GM23248 (cell line): Measurements from ENCODE around the gene ALG9.

Experiments used
- EZH2 ChIP-seq: fragments of 200-600 bp; sonication (generic); IDR thresholded peaks from 2 replicates; pipeline ENCODE4 v1.6.1; 2018; ENCODE audit warnings: antibody characterized with exemption, mild to moderate bottlenecking; ENCODE audit not compliant: insufficient read depth, poor library complexity, severe bottlenecking
- EZH2phosphoT487 ChIP-seq: fragments of 200-600 bp; sonication (generic); IDR thresholded peaks from 2 replicates; pipeline ENCODE4 v1.6.1; 2018; ENCODE audit warnings: antibody characterized with exemption, moderate library complexity, mild to moderate bottlenecking, low read depth; ENCODE audit not compliant: insufficient read depth

DNA sequence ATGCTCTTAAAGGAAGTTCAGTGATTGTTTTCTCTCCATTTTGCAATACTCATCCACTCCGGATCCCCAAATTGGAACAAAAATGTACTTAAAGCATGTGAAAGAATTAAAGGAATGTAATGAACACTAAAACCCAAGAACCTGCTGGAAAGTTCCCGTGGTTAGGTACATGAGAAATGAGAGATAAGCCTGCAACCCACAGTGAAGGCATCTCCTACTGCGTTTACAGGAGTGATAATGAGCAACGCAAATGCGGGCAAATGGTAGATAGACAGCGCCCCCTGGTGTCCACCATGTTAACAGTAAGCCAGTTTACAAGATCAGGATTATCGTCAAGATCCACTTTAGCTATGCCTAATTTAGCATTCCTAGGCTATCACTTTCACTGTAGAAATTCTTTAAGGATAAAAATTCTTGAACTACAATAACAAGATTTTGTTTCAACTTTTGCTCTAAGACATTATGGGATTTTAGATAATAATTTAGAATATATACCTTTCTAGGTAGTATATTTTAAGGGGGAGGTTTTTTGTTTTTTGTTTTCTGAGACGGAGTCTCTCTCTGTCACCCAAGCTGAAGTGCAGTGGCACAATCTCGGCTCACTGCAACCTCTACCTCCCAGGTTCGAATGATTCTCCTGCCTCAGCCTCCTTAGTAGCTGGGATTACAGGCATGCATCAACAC lies 29.9 kb downstream of the ALG9 start:
- TF ChIP-seq EZH2: no peak
- TF ChIP-seq EZH2phosphoT487: no peak
